Activated naive CD8-positive, alpha-beta T cell treated with anti-CD3 and anti-CD28 coated beads for 36 hours (primary cell): Measurements from ENCODE around the gene CDH5. TPM values are rescaled to one million over a fixed set of nuclear protein-coding genes. Genes with fewer than 3 reads are reported as not detected.
A peak's percentile ranks its signal among the peaks of the same experiment; 100 is the strongest.

Experiments used
- DNase-seq: peaks from one replicate; pipeline ENCODE4 v3.0.0; 2021
- H3K27ac Mint-ChIP-seq: one replicate; pipeline ENCODE4 v1.8.0; 2022; ENCODE audit warnings: mild to moderate bottlenecking, moderate library complexity, mixed read lengths
- H3K27me3 Mint-ChIP-seq: one replicate; pipeline ENCODE4 v1.8.0; 2022; ENCODE audit warnings: mild to moderate bottlenecking, mixed read lengths
- H3K36me3 Mint-ChIP-seq: one replicate; pipeline ENCODE4 v1.8.0; 2021; ENCODE audit warnings: mild to moderate bottlenecking, mixed read lengths
- H3K4me1 Mint-ChIP-seq: one replicate; pipeline ENCODE4 v1.8.0; 2021; ENCODE audit warnings: mixed read lengths
- H3K4me3 Mint-ChIP-seq: one replicate; pipeline ENCODE4 v1.8.0; 2022; ENCODE audit warnings: mild to moderate bottlenecking, moderate library complexity, mixed read lengths
- H3K9me3 Mint-ChIP-seq: one replicate; pipeline ENCODE4 v1.8.0; 2022; ENCODE audit warnings: mixed read lengths
- total RNA-seq, 2 experiments: library from RNA; stranded (reverse); gene quantifications; one replicate each; pipeline ENCODE4 v1.2.3, GENCODE V29; 2021

The CDH5 gene
- total RNA-seq, 2 experiments from 2014 or later: not detected

GRCh38 chr16:66425651-66426050, 59.2 kb downstream of the CDH5 start:
- no peak for DNase-seq
- Mint-ChIP-seq H3K4me3 (no peak overlapping the region), H3K27ac (no peak overlapping the region), H3K9me3 (no peaks in the 10 kb centered on the region), H3K36me3 (no peaks in the 10 kb centered on the region), H3K27me3 (peaks cover 59% of the 10 kb centered on the region), H3K4me1 (no peaks in the 10 kb centered on the region)

GRCh38 chr16:66426112-66427035, 59.9 kb downstream of the CDH5 start:
- H3K9me3 Mint-ChIP-seq: no peaks in the 10 kb centered on the region
- H3K4me1 Mint-ChIP-seq: no peaks in the 10 kb centered on the region
- H3K4me3 Mint-ChIP-seq: no peak overlapping the region
- H3K27ac Mint-ChIP-seq: no peak overlapping the region
- no peaks in the 10 kb centered on the region for H3K36me3 Mint-ChIP-seq
- peaks cover 64% of the 10 kb centered on the region for H3K27me3 Mint-ChIP-seq
- no peak for DNase-seq

GRCh38 chr16:66427036-66427860, 60.8 kb downstream of the CDH5 start, which contains the start of gene BEAN1:
Gene BEAN1, plus strand, starts transcription at chr16:66427295. Its CDS starts 10,382 bp downstream, at chr16:66437677.
- Mint-ChIP-seq H3K27me3 (peaks cover 72% of the 10 kb centered on the region), H3K4me1 (no peaks in the 10 kb centered on the region), H3K9me3 (no peaks in the 10 kb centered on the region), H3K36me3 (no peaks in the 10 kb centered on the region), H3K27ac (no peak within 1 kb of the TSS), H3K4me3 (no peak within 1 kb of the TSS)
- peak; percentile 10 for DNase-seq

- no peaks in the 10 kb centered on the region for H3K4me1 Mint-ChIP-seq
- peaks cover 79% of the 10 kb centered on the region for H3K27me3 Mint-ChIP-seq
- H3K36me3 Mint-ChIP-seq: no peaks in the 10 kb centered on the region
- H3K4me3 Mint-ChIP-seq: no peak overlapping the region
- DNase-seq: peak; percentile 12
- no peaks in the 10 kb centered on the region for H3K9me3 Mint-ChIP-seq
- no peak overlapping the region for H3K27ac Mint-ChIP-seq
Observed at GRCh38 chr16:66427871-66428681, 61.6 kb downstream of the CDH5 start.

GRCh38 chr16:66428682-66429251, 62.3 kb downstream of the CDH5 start:
- Mint-ChIP-seq H3K4me3 (no peak overlapping the region), H3K36me3 (no peaks in the 10 kb centered on the region), H3K27me3 (peaks cover 82% of the 10 kb centered on the region), H3K9me3 (no peaks in the 10 kb centered on the region), H3K27ac (no peak overlapping the region), H3K4me1 (no peaks in the 10 kb centered on the region)
- no peak for DNase-seq

- Mint-ChIP-seq H3K36me3 (no peaks in the 10 kb centered on the region), H3K27me3 (peaks cover 75% of the 10 kb centered on the region), H3K27ac (no peak overlapping the region), H3K4me3 (no peak overlapping the region), H3K9me3 (no peaks in the 10 kb centered on the region), H3K4me1 (no peaks in the 10 kb centered on the region)
- no peak for DNase-seq
Observed at GRCh38 chr16:66429290-66429962, 62.9 kb downstream of the CDH5 start.

- DNase-seq: no peak
- H3K36me3 Mint-ChIP-seq: no peaks in the 10 kb centered on the region
- no peaks in the 10 kb centered on the region for H3K9me3 Mint-ChIP-seq
- no peak overlapping the region for H3K27ac Mint-ChIP-seq
- H3K4me3 Mint-ChIP-seq: no peak overlapping the region
- no peaks in the 10 kb centered on the region for H3K4me1 Mint-ChIP-seq
- peaks cover 68% of the 10 kb centered on the region for H3K27me3 Mint-ChIP-seq
Observed at GRCh38 chr16:66430214-66430613, 63.7 kb downstream of the CDH5 start.

GRCh38 chr16:66431760-66432159, 65.3 kb downstream of the CDH5 start:
- Mint-ChIP-seq H3K27me3 (peaks cover 56% of the 10 kb centered on the region), H3K4me3 (no peak overlapping the region), H3K36me3 (no peaks in the 10 kb centered on the region), H3K4me1 (no peaks in the 10 kb centered on the region), H3K27ac (no peak overlapping the region), H3K9me3 (no peaks in the 10 kb centered on the region)
- DNase-seq: no peak

GRCh38 chr16:66432429-66432828, 65.9 kb downstream of the CDH5 start:
- Mint-ChIP-seq H3K27me3 (peaks cover 56% of the 10 kb centered on the region), H3K36me3 (no peaks in the 10 kb centered on the region), H3K9me3 (no peaks in the 10 kb centered on the region), H3K4me3 (no peak overlapping the region), H3K4me1 (no peaks in the 10 kb centered on the region), H3K27ac (no peak overlapping the region)
- no peak for DNase-seq

- H3K36me3 Mint-ChIP-seq: no peaks in the 10 kb centered on the region
- no peak overlapping the region for H3K27ac Mint-ChIP-seq
- H3K27me3 Mint-ChIP-seq: peaks cover 32% of the 10 kb centered on the region
- no peaks in the 10 kb centered on the region for H3K9me3 Mint-ChIP-seq
- H3K4me3 Mint-ChIP-seq: no peak overlapping the region
- no peak for DNase-seq
- H3K4me1 Mint-ChIP-seq: no peaks in the 10 kb centered on the region
Observed at GRCh38 chr16:66434619-66435430, 68.3 kb downstream of the CDH5 start.

GRCh38 chr16:66435896-66436295, 69.4 kb downstream of the CDH5 start:
- H3K9me3 Mint-ChIP-seq: no peaks in the 10 kb centered on the region
- no peaks in the 10 kb centered on the region for H3K36me3 Mint-ChIP-seq
- no peak overlapping the region for H3K4me3 Mint-ChIP-seq
- H3K27ac Mint-ChIP-seq: no peak overlapping the region
- no peaks in the 10 kb centered on the region for H3K4me1 Mint-ChIP-seq
- peaks cover 28% of the 10 kb centered on the region for H3K27me3 Mint-ChIP-seq
- DNase-seq: no peak

- no peak overlapping the region for H3K27ac Mint-ChIP-seq
- DNase-seq: no peak
- H3K9me3 Mint-ChIP-seq: no peaks in the 10 kb centered on the region
Observed at GRCh38 chr16:66437391-66437945, 71.0 kb downstream of the CDH5 start.

GRCh38 chr16:66438536-66438935, 72.0 kb downstream of the CDH5 start:
- no peak overlapping the region for H3K4me3 Mint-ChIP-seq
- peaks cover 8% of the 10 kb centered on the region for H3K27me3 Mint-ChIP-seq

More at GRCh38 chr16:66437391-66437945, 71.0 kb downstream of the CDH5 start:
- Mint-ChIP-seq H3K4me3 (no peak overlapping the region), H3K36me3 (no peaks in the 10 kb centered on the region), H3K27me3 (peaks cover 17% of the 10 kb centered on the region), H3K4me1 (no peaks in the 10 kb centered on the region)

More at GRCh38 chr16:66438536-66438935, 72.0 kb downstream of the CDH5 start:
- H3K4me1 Mint-ChIP-seq: no peaks in the 10 kb centered on the region
- H3K36me3 Mint-ChIP-seq: no peaks in the 10 kb centered on the region
- DNase-seq: no peak
- H3K9me3 Mint-ChIP-seq: no peaks in the 10 kb centered on the region
- H3K27ac Mint-ChIP-seq: no peak overlapping the region
